Type B pancreatic cell (in vitro differentiated cells): ENCODE data around the gene EDN2. TPM values are rescaled to one million over a fixed set of nuclear protein-coding genes. Genes with fewer than 3 reads are reported as not detected.

Source experiments
- DNase-seq: peaks from one replicate; pipeline ENCODE4 v3.0.0; 2021; ENCODE audit warnings: mixed read lengths; ENCODE audit not compliant: unreplicated experiment; ENCODE audit errors: extremely low spot score
- H3K27ac Mint-ChIP-seq: 2 replicates; pipeline ENCODE4 v1.8.0; 2021; ENCODE audit warnings: mild to moderate bottlenecking, mixed read lengths
- H3K27me3 Mint-ChIP-seq: 2 replicates; pipeline ENCODE4 v1.8.0; 2021; ENCODE audit warnings: mixed read lengths
- H3K36me3 Mint-ChIP-seq: 2 replicates; pipeline ENCODE4 v1.8.0; 2021; ENCODE audit warnings: mixed read lengths
- H3K4me1 Mint-ChIP-seq: one replicate; pipeline ENCODE4 v1.8.0; 2021; ENCODE audit warnings: mixed read lengths; ENCODE audit not compliant: unreplicated experiment
- H3K4me3 Mint-ChIP-seq: 2 replicates; pipeline ENCODE4 v1.8.0; 2021; ENCODE audit warnings: mild to moderate bottlenecking, mixed read lengths
- H3K9me3 Mint-ChIP-seq: 2 replicates; pipeline ENCODE4 v1.8.0; 2021; ENCODE audit warnings: mixed read lengths
- CTCF ChIP-seq: fragments of 200-600 bp; sonication (generic); conservative IDR thresholded peaks from 2 replicates; pipeline ENCODE4 v1.5.0; 2021; ENCODE audit warnings: antibody characterized with exemption, mild to moderate bottlenecking
- total RNA-seq: library from RNA; stranded (reverse); gene quantifications from 2 replicates; pipeline ENCODE4 v1.2.1, GENCODE V29; 2021; ENCODE audit warnings: low replicate concordance

Gene EDN2
- total RNA-seq, 1 donor from 2014 or later = 0.24 TPM

GRCh38 chr1:41450747-41451285, 33.7 kb downstream of the EDN2 start:
- Mint-ChIP-seq H3K36me3 (no peaks in the 10 kb centered on the region), H3K4me1 (peaks cover 46% of the 10 kb centered on the region), H3K27me3 (peaks cover 4% of the 10 kb centered on the region), H3K4me3 (no peak overlapping the region), H3K27ac (no peak overlapping the region), H3K9me3 (no peaks in the 10 kb centered on the region)
- DNase-seq = no peak
- no peak for TF ChIP-seq CTCF

GRCh38 chr1:41449326-41449921, 35.1 kb downstream of the EDN2 start:
- Mint-ChIP-seq H3K27me3 (peaks cover 4% of the 10 kb centered on the region), H3K4me1 (peaks cover 34% of the 10 kb centered on the region), H3K9me3 (no peaks in the 10 kb centered on the region), H3K27ac (no peak overlapping the region), H3K36me3 (no peaks in the 10 kb centered on the region), H3K4me3 (peak overlapping the region; percentile 6)
- TF ChIP-seq CTCF = no peak
- DNase-seq = no peak

GRCh38 chr1:41448821-41449220, 35.7 kb downstream of the EDN2 start:
- Mint-ChIP-seq H3K27ac (peak overlapping the region; percentile 62), H3K4me3 (no peak overlapping the region), H3K36me3 (no peaks in the 10 kb centered on the region), H3K4me1 (peaks cover 29% of the 10 kb centered on the region), H3K9me3 (no peaks in the 10 kb centered on the region), H3K27me3 (peaks cover 4% of the 10 kb centered on the region)
- DNase-seq = no peak
- no peak for TF ChIP-seq CTCF

GRCh38 chr1:41447995-41448770, 36.3 kb downstream of the EDN2 start:
- H3K36me3 Mint-ChIP-seq = no peaks in the 10 kb centered on the region

More at GRCh38 chr1:41447995-41448770, 36.3 kb downstream of the EDN2 start:
- DNase-seq = no peak
- Mint-ChIP-seq H3K4me3 (peak overlapping the region; percentile 1), H3K4me1 (peaks cover 29% of the 10 kb centered on the region), H3K27me3 (peaks cover 4% of the 10 kb centered on the region), H3K27ac (peak overlapping the region; percentile 62), H3K9me3 (no peaks in the 10 kb centered on the region)
- no peak for TF ChIP-seq CTCF
